Epithelial cell of esophagus (primary cell): Measurements from ENCODE around the gene DLGAP1.

Experiments
- DNase-seq: peaks from one replicate; pipeline ENCODE4 v3.0.0; 2010; ENCODE audit warnings: low read depth
- H3K4me3 ChIP-seq: 2 replicates; pipeline ENCODE4 v1.5.1; 2011; ENCODE audit warnings: mild to moderate bottlenecking, low read length, control low read depth
- TF ChIP-seq, protein P1 (sequence below): IDR thresholded peaks from 2 replicates; pipeline ENCODE4 v1.5.1; 2011; ENCODE audit warnings: low read depth, mild to moderate bottlenecking, low read length, control low read depth, inconsistent platforms; ENCODE audit not compliant: insufficient read depth; ENCODE audit errors: missing control alignments

Gene DLGAP1

DNA sequence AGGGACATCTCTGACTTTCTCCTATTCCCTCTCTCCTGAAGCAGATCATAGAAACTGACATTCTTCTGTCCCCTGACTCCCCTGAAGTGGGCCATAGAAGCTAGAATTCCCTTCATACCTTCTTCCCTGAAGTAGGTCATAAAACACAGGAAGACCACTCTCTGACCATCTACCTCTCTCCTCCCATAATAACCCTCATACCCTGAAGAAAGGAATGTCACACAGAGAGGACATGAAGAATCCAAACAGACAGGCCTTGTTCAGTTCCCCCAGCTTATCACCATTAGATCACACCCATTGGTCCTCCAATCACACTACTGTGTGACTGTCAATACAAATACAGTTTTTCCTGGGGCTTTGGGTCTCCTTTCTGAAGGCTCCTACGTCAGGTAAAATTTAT lies 347.1 kb downstream of the DLGAP1 start:
- TF ChIP-seq, protein P1, sequence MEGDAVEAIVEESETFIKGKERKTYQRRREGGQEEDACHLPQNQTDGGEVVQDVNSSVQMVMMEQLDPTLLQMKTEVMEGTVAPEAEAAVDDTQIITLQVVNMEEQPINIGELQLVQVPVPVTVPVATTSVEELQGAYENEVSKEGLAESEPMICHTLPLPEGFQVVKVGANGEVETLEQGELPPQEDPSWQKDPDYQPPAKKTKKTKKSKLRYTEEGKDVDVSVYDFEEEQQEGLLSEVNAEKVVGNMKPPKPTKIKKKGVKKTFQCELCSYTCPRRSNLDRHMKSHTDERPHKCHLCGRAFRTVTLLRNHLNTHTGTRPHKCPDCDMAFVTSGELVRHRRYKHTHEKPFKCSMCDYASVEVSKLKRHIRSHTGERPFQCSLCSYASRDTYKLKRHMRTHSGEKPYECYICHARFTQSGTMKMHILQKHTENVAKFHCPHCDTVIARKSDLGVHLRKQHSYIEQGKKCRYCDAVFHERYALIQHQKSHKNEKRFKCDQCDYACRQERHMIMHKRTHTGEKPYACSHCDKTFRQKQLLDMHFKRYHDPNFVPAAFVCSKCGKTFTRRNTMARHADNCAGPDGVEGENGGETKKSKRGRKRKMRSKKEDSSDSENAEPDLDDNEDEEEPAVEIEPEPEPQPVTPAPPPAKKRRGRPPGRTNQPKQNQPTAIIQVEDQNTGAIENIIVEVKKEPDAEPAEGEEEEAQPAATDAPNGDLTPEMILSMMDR = no peak
- no peak for DNase-seq
- H3K4me3 ChIP-seq = no peak overlapping the region

DNA sequence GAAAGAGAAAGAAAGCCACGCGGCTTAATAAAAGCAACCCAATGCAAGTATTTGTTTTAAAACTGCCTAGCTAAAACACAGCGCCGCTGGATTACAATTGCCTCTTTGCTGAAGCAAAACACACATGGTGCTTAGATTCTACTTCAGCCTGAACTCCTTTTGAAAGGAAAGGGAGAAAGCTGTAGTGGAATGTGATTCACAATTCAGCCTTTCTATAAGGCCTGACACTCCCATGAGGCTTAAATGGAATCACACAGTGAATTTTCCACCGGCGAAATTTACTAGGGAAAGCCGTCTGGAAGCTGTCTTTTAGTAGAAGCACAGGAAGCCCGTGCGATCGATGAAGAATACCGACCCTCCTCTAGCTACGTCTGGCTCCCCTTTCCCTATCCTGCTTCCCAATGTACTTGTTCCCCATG lies 348.0 kb downstream of the DLGAP1 start:
- DNase-seq = peak; percentile 1
- H3K4me3 ChIP-seq = no peak overlapping the region
- TF ChIP-seq, protein P1 = no peak

DNA sequence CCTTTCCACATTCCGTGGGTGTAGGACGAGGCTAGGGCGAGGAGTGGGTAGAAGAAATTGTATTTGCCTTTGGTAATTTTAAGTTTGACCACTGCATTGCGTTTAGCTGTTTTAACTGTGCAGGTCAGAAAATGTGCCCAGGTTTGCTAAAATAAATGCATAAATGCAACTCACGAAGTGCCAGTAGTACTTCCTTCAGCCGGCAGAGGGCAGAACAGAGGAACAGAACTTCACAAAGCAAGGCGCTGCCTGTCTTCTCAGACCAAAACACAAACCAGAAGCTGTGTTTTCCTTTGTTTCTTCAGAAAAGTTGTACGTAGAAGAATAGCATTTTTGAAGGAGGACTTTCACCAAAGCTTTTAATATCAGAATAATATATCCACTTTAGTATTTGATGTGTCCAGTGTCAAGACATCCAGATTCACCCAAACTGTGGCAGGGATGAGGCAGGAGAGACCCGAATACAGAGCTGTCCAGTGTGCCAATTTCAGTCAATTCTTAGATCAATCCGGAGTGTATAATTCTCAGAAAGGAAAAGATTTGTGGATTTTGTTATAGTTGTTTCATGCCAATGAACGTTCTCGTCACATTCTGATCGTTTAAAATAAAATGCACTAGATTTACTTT lies 348.6 kb downstream of the DLGAP1 start:
- H3K4me3 ChIP-seq = no peak overlapping the region
- TF ChIP-seq, protein P1 = peak; percentile 93
- peak; percentile 74 for DNase-seq

DNA sequence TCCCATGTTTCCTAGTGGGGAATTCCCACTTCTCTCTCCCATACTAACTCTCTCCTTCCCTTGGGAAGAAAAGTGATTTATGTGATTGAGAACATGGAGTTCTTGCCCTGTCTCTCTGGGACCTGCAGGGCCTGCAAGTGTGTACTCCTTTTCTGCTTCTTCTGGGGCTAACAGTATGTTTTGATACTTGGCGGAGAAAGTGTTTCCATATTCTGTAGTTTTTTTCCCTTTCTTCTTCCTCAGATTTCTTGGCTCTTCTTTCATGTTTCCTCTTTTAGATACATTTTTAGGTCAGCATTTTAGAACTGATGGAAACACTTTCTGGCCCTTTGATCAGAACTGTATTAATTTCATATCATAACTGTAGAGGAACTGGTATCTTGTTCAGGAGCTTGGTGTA lies 352.2 kb downstream of the DLGAP1 start:
- DNase-seq = no peak
- H3K4me3 ChIP-seq = no peak overlapping the region
- TF ChIP-seq, protein P1 = no peak

DNA sequence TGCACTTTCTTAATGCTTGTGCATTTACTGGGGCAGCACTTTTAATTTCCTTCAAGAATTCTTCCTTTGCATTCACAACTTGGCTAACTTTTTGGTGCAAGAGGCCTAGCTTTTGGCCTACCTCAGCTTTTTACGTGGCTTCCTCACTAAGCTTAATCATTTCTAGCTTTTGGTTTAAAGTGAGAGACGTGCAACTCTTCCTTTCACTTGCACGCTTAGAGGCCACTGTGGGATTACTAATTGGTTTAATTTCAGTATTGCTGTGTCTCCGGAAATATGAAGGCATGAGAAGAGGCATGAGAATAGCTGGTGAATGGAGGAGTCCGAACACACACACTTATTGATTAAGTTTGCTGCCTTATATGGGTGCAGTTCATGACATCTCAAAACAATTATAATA lies 354.1 kb downstream of the DLGAP1 start:
- TF ChIP-seq, protein P1 = no peak
- no peak for DNase-seq

GRCh38 chr18:4096486-4096885 lies 358.6 kb downstream of the DLGAP1 start:
- TF ChIP-seq, protein P1 = no peak
- no peak overlapping the region for H3K4me3 ChIP-seq
- peak; percentile 52 for DNase-seq

More for the DNA sequence above, 354.1 kb downstream of the DLGAP1 start:
- no peak overlapping the region for H3K4me3 ChIP-seq

DNA sequence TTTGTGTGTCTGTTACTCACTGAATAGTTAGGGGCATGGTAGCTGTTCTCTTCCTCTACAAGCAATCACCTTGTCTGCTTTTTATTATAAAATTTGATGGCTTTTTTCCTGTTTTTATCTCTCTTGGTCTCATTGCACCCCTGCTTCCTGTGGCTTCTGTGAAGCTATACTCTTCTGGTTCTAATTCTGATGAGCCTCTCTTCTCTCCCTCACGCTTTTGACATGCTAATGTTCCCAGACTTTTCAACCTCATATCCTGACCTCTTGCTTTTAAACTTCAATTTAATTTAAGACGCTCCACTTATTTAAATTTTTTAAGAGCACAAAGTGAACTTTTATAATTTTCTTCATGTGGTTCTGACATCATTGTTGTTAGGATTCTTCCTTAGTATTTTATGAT lies 361.4 kb downstream of the DLGAP1 start:
- H3K4me3 ChIP-seq = no peak overlapping the region
- no peak for DNase-seq
- TF ChIP-seq, protein P1 = no peak
